Cerebellar nuclear complex (tissue), 1 donor: ENCODE data around the gene ADIPOQ.
"Not testable (repeated sequence)": the region's sequence is repeated elsewhere in the genome, so short reads cannot be mapped to it uniquely, and the experiment has no call there.

ENCODE experiments used
- DNase-seq, 2 experiments: peaks; one replicate each; lab custom pipeline; 2025; lab: John Stamatoyannopoulos, UW

Gene ADIPOQ

DNA sequence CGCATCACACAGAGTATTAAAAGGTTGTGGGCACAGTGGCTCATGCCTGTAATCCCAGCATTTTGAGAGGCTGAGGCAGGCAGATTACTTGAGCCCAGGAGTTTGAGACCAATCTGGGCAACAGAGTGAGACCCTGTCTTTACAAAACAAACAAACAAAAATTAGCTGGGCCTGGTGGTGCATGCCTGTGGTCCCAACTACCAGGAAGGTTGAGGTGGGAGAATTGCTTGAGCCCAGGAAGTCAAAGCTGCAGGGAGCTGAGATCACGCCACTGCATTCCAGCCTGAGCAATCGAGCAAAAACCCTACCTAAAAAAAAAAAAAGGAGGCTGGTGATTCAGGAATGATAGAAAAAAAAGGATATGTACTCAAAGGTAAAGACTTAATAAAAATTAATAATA lies 59.6 kb downstream of the ADIPOQ start:
- no peak for DNase-seq

DNA sequence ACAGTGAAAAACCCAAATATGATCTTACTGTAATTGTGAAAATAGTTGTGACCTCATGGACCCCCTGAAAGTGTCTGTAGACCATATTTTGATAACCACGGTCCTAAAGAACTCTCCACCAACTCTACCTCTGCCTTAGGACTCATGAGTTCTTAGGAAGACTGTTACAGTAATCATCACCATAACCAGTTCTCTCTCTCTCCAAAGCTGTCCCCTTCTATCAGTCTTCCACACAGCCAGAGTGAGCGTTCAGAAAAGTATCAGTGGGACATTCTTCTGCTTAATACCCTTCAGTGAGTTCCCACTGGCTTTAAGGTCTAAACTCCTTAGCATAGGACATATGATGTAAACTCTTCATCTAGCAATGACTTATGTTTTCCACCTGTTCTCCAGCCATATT lies 60.2 kb downstream of the ADIPOQ start:
- DNase-seq = no peak

GRCh38 chr3:186903676-186904075 lies 61.2 kb downstream of the ADIPOQ start:
- DNase-seq = not testable (repeated sequence)

- not testable (repeated sequence) for DNase-seq
Measured at GRCh38 chr3:186907075-186907474, 64.6 kb downstream of the ADIPOQ start.
